ENCODE measurements around the gene IGLL5. TPM values are rescaled to one million over a fixed set of nuclear protein-coding genes. Genes with fewer than 3 reads are reported as not detected.
"Not testable (repeated sequence)": the region's sequence is repeated elsewhere in the genome, so short reads cannot be mapped to it uniquely, and the experiment has no call there.

Gene IGLL5
- total and polyA plus RNA-seq, 5 donors: 0.65 to 0.97 TPM; not detected in 3

GRCh38 chr22:22894740-22895731 is 7.4 kb downstream of the IGLL5 start:
- no peak for ATAC-seq
- H3K4me3 ChIP-seq (ENCODE audit: low read length): no peak overlapping the region
- no peak overlapping the region for H3K27ac ChIP-seq (ENCODE audit: low read length)
- intact Hi-C loops (cut with DNase I): no loop called here
- DNase-seq: peak in 1 of 3 donors; percentile 21
- no peaks in the 10 kb centered on the region for H3K27me3 ChIP-seq (ENCODE audit: control insufficient read depth, insufficient read depth)
- H3K9me3 ChIP-seq (ENCODE audit: control insufficient read depth, low read length): no peaks in the 10 kb centered on the region
- 83% methylated on average over 17 of the region's 17 CpGs for WGBS
- H3K4me1 ChIP-seq (ENCODE audit: control insufficient read depth, insufficient read depth, low read length): no peaks in the 10 kb centered on the region

GRCh38 chr22:22895776-22896445 is 8.3 kb downstream of the IGLL5 start:
- Histone ChIP-seq H3K27me3 (ENCODE audit: control insufficient read depth, insufficient read depth) (no peaks in the 10 kb centered on the region), H3K27ac (ENCODE audit: low read length) (no peak overlapping the region), H3K4me3 (ENCODE audit: low read length) (no peak overlapping the region), H3K9me3 (ENCODE audit: control insufficient read depth, low read length) (no peaks in the 10 kb centered on the region), H3K4me1 (ENCODE audit: control insufficient read depth, insufficient read depth, low read length) (no peaks in the 10 kb centered on the region)
- intact Hi-C loops (cut with DNase I): no loop called here
- DNase-seq (no peak), ATAC-seq (no peak)
- WGBS: 68% methylated on average over 6 of the region's 6 CpGs

GRCh38 chr22:22896601-22897000 is 9.0 kb downstream of the IGLL5 start:
- Histone ChIP-seq H3K9me3 (ENCODE audit: control insufficient read depth, low read length) (no peaks in the 10 kb centered on the region), H3K27me3 (ENCODE audit: control insufficient read depth, insufficient read depth) (no peaks in the 10 kb centered on the region), H3K27ac (ENCODE audit: low read length) (no peak overlapping the region), H3K4me3 (ENCODE audit: low read length) (no peak overlapping the region), H3K4me1 (ENCODE audit: control insufficient read depth, insufficient read depth, low read length) (no peaks in the 10 kb centered on the region)
- intact Hi-C loops (cut with DNase I): no loop called here
- WGBS: 75% methylated on average over 3 of the region's 3 CpGs
- ATAC-seq (no peak), DNase-seq (no peak)

GRCh38 chr22:22897091-22897490 is 9.5 kb downstream of the IGLL5 start:
- ATAC-seq: no peak
- Histone ChIP-seq H3K27ac (ENCODE audit: low read length) (no peak overlapping the region), H3K4me3 (ENCODE audit: low read length) (no peak overlapping the region), H3K27me3 (ENCODE audit: control insufficient read depth, insufficient read depth) (no peaks in the 10 kb centered on the region), H3K4me1 (ENCODE audit: control insufficient read depth, insufficient read depth, low read length) (no peaks in the 10 kb centered on the region), H3K9me3 (ENCODE audit: control insufficient read depth, low read length) (no peaks in the 10 kb centered on the region)
- intact Hi-C loops (cut with DNase I): no loop called here
- 77% methylated on average over 3 of the region's 3 CpGs for whole genome bisulfite sequencing
- DNase-seq: no peak

- H3K27ac ChIP-seq (ENCODE audit: low read length): no peak overlapping the region
- no peak overlapping the region for H3K4me3 ChIP-seq (ENCODE audit: low read length)
- intact Hi-C loops (cut with DNase I): no loop called here
- DNase-seq (no peak), ATAC-seq (no peak)
- H3K27me3 ChIP-seq (ENCODE audit: control insufficient read depth, insufficient read depth): no peaks in the 10 kb centered on the region
- H3K9me3 ChIP-seq (ENCODE audit: control insufficient read depth, low read length): no peaks in the 10 kb centered on the region
- 61% methylated on average over 5 of the region's 5 CpGs for WGBS
- no peaks in the 10 kb centered on the region for H3K4me1 ChIP-seq (ENCODE audit: control insufficient read depth, insufficient read depth, low read length)
Observed at GRCh38 chr22:22897947-22898346, 10.3 kb downstream of the IGLL5 start.

GRCh38 chr22:22898411-22898950 is 10.9 kb downstream of the IGLL5 start:
- H3K4me1 ChIP-seq (ENCODE audit: control insufficient read depth, insufficient read depth, low read length); H3K9me3 ChIP-seq (ENCODE audit: control insufficient read depth, low read length); intact Hi-C loops (cut with DNase I); H3K4me3 ChIP-seq (ENCODE audit: low read length); DNase-seq; H3K27ac ChIP-seq (ENCODE audit: low read length); ATAC-seq; H3K27me3 ChIP-seq (ENCODE audit: control insufficient read depth, insufficient read depth): not testable (repeated sequence)
- 33% methylated on average over 1 of the region's 1 CpG for WGBS

GRCh38 chr22:22899342-22900080 is 11.9 kb downstream of the IGLL5 start:
- H3K27me3 ChIP-seq (ENCODE audit: control insufficient read depth, insufficient read depth); ATAC-seq; intact Hi-C loops (cut with DNase I); H3K4me3 ChIP-seq (ENCODE audit: low read length); H3K9me3 ChIP-seq (ENCODE audit: control insufficient read depth, low read length); H3K4me1 ChIP-seq (ENCODE audit: control insufficient read depth, insufficient read depth, low read length); H3K27ac ChIP-seq (ENCODE audit: low read length): not testable (repeated sequence)
- peak in 1 of 3 donors; percentile 37 for DNase-seq
- WGBS: 76% methylated on average over 9 of the region's 9 CpGs

GRCh38 chr22:22900527-22901205 is 13.1 kb downstream of the IGLL5 start:
- 85% methylated on average over 12 of the region's 16 CpGs for WGBS
- intact Hi-C loops (cut with DNase I); ATAC-seq; H3K27ac ChIP-seq (ENCODE audit: low read length); H3K4me3 ChIP-seq (ENCODE audit: low read length); H3K4me1 ChIP-seq (ENCODE audit: control insufficient read depth, insufficient read depth, low read length); H3K27me3 ChIP-seq (ENCODE audit: control insufficient read depth, insufficient read depth); H3K9me3 ChIP-seq (ENCODE audit: control insufficient read depth, low read length): not testable (repeated sequence)
- DNase-seq: peak in 1 of 3 donors; percentile 29

GRCh38 chr22:22901578-22902218 is 14.1 kb downstream of the IGLL5 start:
- peak in 1 of 3 donors; percentile 23 for DNase-seq
- no peaks in the 10 kb centered on the region for H3K9me3 ChIP-seq (ENCODE audit: control insufficient read depth, low read length)
- H3K27me3 ChIP-seq (ENCODE audit: control insufficient read depth, insufficient read depth): no peaks in the 10 kb centered on the region
- intact Hi-C loops (cut with DNase I): no loop called here
- ATAC-seq: no peak
- H3K4me1 ChIP-seq (ENCODE audit: control insufficient read depth, insufficient read depth, low read length): no peaks in the 10 kb centered on the region
- no peak overlapping the region for H3K4me3 ChIP-seq (ENCODE audit: low read length)
- no peak overlapping the region for H3K27ac ChIP-seq (ENCODE audit: low read length)
- WGBS: 82% methylated on average over 8 of the region's 8 CpGs
